Measurements from ENCODE around the gene AK1.
A peak's percentile ranks its signal among the peaks of the same experiment; 100 is the strongest.

Gene AK1, protein sequence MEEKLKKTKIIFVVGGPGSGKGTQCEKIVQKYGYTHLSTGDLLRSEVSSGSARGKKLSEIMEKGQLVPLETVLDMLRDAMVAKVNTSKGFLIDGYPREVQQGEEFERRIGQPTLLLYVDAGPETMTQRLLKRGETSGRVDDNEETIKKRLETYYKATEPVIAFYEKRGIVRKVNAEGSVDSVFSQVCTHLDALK

GRCh38 chr9:127877566-127877998 lies at the start of gene AK1:
AK1 (minus strand) TSS chr9:127877675; CDS start chr9:127874617, 3,058 bp downstream.
- peak within 1 kb of the TSS; percentile 67 for H3K4me3 ChIP-seq (ENCODE audit: low read depth, low read length)
- TF ChIP-seq, protein P1, sequence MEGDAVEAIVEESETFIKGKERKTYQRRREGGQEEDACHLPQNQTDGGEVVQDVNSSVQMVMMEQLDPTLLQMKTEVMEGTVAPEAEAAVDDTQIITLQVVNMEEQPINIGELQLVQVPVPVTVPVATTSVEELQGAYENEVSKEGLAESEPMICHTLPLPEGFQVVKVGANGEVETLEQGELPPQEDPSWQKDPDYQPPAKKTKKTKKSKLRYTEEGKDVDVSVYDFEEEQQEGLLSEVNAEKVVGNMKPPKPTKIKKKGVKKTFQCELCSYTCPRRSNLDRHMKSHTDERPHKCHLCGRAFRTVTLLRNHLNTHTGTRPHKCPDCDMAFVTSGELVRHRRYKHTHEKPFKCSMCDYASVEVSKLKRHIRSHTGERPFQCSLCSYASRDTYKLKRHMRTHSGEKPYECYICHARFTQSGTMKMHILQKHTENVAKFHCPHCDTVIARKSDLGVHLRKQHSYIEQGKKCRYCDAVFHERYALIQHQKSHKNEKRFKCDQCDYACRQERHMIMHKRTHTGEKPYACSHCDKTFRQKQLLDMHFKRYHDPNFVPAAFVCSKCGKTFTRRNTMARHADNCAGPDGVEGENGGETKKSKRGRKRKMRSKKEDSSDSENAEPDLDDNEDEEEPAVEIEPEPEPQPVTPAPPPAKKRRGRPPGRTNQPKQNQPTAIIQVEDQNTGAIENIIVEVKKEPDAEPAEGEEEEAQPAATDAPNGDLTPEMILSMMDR (IDR thresholded peaks at IDR 0.05; ENCODE audit: low read depth, low read length) = no peak

- H3K4me3 ChIP-seq (ENCODE audit: low read depth, low read length) = peak overlapping the region; percentile 29
- TF ChIP-seq, protein P1 (IDR thresholded peaks at IDR 0.05; ENCODE audit: low read depth, low read length) = no peak
Observed at GRCh38 chr9:127926906-127927200, 49.4 kb upstream of the AK1 start.

DNA sequence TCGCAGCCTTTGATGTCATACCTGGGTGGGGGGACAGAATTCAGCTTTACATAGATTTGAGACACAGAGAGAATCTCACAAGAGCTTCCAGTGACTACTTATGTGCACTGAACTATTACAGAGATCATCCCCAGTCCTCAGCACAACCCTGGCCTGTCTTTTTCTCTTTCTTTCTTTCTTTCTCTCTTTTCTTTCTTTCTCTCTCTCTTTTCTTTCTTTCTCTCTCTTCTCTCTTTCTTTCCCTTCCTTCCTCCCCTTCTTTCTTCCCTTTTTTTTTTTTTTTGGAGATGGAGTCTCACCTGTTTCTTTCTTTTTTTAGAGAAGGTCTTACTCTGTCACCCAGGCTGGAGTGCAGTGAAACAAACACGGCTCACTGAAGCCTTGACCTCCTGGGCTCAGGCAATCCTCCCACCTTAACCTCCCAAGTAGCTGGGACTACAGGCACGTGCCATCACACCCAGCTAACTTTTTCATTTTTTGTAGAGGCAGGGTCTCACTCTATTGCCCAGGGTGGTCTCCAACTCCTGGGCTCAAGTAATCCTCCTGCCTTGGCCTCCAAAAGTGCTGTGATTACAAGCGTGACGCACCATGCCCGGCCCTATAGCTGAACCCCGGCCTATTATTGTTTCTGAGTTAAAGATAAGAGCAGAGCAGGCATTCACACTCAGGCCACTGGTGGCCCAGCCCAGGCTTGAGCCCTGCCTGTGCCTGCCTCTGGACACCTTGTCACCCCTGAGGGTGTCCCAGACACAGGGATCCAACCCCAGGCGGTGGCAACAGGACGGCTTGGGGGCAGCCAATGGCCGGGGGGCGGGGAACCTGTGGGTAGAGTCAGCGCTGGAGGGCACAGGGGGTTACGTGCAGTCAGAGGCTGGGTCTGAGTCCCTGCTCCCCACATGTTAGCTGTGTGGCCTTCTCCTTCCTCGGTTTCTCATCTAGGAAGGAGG lies 48.8 kb upstream of the AK1 start:
- no peak overlapping the region for H3K4me3 ChIP-seq (ENCODE audit: low read depth, low read length)
- TF ChIP-seq, protein P1 (IDR thresholded peaks at IDR 0.05; ENCODE audit: low read depth, low read length) = no peak

- no peak overlapping the region for H3K4me3 ChIP-seq (ENCODE audit: low read depth, low read length)
- TF ChIP-seq, protein P1 (IDR thresholded peaks at IDR 0.05; ENCODE audit: low read depth, low read length) = no peak
Observed at GRCh38 chr9:127924736-127925444, 47.4 kb upstream of the AK1 start.

DNA sequence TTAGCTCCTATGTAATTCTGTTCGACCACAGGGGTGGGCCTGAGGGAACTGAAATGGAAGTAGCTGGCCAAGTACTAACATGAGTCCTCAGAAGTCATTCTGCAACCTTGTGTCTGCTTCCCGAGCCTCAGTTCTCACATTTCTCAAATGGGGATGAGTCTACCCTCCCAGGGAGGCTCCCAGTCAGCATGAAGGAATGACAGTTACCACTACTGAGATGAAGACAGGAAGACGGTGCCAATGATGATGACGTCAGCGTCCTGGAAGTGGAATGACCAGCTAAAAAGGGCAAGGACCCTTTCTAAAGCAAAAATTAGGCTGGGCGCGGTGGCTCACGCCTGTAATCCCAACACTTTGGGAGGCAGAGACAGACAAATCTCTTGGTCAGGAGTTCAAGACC lies 46.3 kb upstream of the AK1 start:
- TF ChIP-seq, protein P1 (IDR thresholded peaks at IDR 0.05; ENCODE audit: low read depth, low read length) = no peak
- H3K4me3 ChIP-seq (ENCODE audit: low read depth, low read length) = no peak overlapping the region

GRCh38 chr9:127923046-127923445 lies 45.6 kb upstream of the AK1 start:
- TF ChIP-seq, protein P1 (IDR thresholded peaks at IDR 0.05; ENCODE audit: low read depth, low read length) = no peak
- H3K4me3 ChIP-seq (ENCODE audit: low read depth, low read length) = no peak overlapping the region

Data from WI38 (cell line).